ENCODE results near the gene ADPRS.

DNA sequence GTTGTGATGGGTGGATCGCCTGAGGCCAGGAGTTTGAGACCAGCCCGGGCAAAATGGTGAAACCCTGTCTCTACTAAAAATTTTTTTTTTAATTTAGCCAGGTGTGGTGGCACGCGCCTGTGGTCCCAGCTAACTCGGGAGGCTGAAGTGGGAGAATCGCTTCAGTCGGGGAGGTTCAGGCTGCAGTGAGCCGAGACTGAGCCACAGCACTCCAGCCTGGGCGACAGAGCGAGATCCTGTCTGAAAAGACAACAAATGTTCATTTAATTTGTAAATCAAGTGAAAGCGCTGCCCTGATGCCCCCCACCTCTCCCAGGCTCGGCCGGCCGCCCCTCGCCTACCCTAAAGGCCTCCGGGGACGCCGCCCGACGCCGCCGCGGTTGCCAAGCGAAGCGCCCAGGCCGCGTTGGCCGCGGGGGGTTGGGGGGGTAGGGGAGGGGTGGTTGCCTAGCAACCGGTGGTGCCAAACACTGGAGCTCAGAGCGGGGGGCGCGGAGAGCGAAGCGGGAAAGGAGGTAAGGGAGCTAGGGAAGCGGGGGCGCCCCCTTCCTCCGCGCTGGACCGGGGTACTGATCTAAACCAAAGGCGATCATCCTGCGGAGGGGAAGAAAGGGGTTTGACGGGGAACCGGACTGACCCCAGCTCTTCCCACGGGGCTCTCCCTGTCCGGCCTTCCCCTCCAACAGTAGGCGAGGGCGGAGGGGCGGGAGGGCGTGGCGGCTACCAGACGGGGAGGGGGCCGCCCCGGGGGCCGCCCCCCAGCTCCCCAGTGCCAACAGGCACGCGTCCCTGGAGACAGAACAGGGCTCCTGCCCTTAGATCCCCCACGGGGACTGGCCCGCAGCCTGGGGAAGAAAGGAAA, 4.8 kb upstream of the ADPRS start, which contains the start of gene TEKT2:
- TF ChIP-seq, protein P1, sequence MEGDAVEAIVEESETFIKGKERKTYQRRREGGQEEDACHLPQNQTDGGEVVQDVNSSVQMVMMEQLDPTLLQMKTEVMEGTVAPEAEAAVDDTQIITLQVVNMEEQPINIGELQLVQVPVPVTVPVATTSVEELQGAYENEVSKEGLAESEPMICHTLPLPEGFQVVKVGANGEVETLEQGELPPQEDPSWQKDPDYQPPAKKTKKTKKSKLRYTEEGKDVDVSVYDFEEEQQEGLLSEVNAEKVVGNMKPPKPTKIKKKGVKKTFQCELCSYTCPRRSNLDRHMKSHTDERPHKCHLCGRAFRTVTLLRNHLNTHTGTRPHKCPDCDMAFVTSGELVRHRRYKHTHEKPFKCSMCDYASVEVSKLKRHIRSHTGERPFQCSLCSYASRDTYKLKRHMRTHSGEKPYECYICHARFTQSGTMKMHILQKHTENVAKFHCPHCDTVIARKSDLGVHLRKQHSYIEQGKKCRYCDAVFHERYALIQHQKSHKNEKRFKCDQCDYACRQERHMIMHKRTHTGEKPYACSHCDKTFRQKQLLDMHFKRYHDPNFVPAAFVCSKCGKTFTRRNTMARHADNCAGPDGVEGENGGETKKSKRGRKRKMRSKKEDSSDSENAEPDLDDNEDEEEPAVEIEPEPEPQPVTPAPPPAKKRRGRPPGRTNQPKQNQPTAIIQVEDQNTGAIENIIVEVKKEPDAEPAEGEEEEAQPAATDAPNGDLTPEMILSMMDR (conservative IDR thresholded peaks at IDR 0.05; ENCODE audit: low read length): no peak
- no peak for TF ChIP-seq EZH2phosphoT487 (IDR thresholded peaks at IDR 0.05; ENCODE audit: borderline replicate concordance)

All from Loucy (cell line).